GM21360 (cell line): Measurements from ENCODE around the gene FBL.

Experiments
- ATAC-seq: cut with Tn5 transposase; IDR thresholded peaks from one replicate; pipeline ENCODE4 v1.9.1; 2021; ENCODE audit warnings: mild to moderate bottlenecking, moderate library complexity; ENCODE audit not compliant: unreplicated experiment

FBL gene

DNA sequence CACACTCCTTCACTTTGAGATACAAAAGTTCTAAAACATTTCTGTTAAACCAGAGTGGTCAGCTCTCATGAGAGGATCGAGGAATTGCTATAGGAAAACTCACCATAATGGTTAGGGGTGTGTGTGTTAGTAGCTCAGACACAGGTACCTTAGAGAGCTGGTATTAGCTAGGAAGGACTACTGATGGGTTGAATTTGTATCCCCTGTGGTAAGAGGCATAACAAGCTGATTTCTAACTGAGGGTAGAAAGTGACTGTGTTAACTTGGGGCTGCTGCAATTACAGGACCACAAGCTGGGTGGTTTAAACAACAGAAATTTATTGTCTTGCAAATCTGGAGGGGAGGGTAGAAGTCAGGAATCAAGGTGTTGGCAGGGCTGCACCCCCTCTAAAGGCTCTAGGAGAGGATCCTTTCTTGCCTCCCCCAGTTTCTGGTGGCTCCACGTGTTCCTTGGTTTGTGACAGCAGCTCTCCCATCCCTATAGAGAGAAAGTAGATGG is 50.1 kb downstream of the FBL start:
- ATAC-seq = no peak

DNA sequence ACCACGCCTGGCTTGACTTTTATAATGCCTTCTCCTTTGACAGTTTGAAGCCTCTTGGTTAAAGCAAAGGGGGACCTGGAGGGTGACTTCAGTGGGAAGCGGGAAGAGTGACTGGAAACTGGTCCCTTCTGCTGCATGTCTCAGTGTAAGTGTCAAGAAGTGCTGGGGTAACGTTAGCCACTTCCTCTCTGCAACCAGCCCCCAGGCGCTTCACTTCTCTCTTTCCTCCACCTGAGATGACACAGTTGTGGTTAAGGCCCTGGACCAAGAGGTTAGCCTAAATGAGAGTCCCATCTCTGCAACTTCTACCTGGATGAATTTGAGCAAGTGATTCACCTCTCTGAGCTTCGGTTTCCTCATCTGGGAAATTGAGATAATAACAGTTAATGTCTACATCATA is 51.2 kb downstream of the FBL start:
- ATAC-seq = no peak

DNA sequence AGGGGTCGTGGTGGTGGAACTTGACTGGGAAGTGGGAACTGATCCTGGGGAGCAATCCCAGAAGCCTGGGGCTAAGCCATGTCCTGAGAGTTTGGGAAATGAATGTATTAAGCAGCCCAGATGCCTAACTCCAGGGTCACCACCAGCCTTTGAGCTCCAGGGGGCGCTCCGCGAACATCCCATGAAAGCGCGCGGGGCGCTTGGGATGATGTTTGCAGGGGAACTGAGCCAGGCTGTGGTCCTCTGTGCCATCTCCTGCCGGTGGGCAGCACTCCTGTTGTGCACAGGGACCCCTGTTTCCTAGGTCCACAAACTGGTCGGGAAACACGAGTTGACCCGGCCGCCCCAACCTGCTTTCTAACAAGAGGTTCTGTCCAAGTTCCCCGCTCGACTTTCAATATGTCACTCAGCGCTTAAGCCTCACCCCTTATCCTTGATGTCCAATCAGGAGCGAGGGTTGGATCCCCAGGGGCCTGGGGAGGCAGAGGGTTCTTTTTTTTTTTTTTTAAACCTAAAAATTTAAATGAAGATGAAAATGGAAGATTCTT is 53.1 kb downstream of the FBL start:
- ATAC-seq = no peak

- ATAC-seq = no peak
These were observed 57.9 kb downstream of the FBL start for GRCh38 chr19:39788244-39788643.
